Stimulated activated CD8-positive, alpha-beta memory T cell treated with anti-CD3 and anti-CD28 coated beads, Interleukin-15, amount 100 ng/mL, for 1 hour (primary cell): ENCODE data around the gene ADGRA1.
"Not testable (repeated sequence)": the region's sequence is repeated elsewhere in the genome, so short reads cannot be mapped to it uniquely, and the experiment has no call there.

Experiments used
- DNase-seq: peaks from one replicate; pipeline ENCODE4 v3.0.0-alpha.2; 2020; ENCODE audit warnings: low read depth

Gene ADGRA1, protein sequence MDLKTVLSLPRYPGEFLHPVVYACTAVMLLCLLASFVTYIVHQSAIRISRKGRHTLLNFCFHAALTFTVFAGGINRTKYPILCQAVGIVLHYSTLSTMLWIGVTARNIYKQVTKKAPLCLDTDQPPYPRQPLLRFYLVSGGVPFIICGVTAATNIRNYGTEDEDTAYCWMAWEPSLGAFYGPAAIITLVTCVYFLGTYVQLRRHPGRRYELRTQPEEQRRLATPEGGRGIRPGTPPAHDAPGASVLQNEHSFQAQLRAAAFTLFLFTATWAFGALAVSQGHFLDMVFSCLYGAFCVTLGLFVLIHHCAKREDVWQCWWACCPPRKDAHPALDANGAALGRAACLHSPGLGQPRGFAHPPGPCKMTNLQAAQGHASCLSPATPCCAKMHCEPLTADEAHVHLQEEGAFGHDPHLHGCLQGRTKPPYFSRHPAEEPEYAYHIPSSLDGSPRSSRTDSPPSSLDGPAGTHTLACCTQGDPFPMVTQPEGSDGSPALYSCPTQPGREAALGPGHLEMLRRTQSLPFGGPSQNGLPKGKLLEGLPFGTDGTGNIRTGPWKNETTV

DNA sequence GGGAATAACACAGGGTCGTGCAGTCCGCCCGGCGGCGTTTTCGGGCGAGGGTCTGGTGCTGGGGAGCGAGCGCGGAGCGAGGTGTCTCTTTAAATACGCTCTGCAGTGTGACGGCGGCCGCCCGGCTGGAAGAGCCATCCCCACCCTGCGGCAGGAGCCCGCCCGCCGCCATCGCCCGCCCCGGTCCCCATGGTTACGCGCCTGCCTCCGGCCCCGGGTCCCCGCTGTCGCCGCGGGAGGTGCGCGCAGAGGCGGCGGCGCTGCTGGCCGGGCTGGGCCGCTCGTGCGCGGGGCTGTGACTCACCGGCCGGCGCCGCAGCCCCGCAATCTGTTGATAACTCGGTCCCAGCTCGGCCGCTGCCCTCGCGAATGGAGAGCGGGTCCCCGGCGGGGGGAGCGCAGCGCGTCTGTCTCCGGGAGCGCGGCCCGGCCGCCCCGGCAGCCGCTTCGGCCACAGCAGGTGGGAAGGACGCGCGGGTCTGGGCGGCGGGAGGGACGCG lies at the start of gene ADGRA1:
Gene ADGRA1 (plus strand): TSS at position 246 of the 500 bp plus-strand sequence. CDS start 986 bp downstream, outside the sequence.
- DNase-seq: no peak

DNA sequence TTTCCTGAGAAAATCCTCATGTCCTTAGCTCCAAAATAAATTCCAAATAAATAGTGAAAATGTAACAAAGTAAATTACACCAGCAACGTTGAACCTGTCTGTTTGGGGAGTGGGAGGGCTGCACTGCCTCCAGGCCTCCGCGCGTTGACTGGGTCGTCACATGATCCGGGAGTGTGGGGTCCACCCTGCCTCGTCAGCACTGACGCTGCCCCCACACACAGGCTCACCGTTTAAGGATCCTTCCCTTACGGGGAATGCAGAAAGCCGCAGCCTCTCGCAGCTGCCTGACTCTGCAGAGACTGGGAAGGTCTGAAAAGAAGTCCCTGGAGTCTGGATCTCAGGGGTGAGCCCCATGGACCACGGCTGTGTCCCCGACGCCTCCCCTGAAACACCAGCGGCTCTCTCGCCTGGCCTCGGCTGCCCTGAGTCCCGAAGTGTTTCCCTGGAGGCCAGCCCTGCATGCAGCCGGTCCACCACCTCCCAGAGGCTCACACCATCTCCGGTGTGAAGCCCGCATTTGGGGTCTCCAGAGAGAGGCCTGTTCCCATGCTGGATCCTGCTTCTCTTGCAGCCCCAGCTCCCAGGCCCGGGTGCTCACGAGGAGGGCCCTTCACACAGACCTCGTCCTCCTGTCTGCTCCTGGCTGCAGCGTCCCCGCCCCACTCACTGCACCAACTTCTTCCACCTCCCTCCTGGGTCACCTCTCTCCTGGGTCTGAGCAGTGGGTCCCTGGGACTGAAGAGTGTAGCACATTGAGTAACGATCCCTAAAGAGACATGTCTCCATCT lies 49.5 kb upstream of the ADGRA1 start:
- DNase-seq: no peak

DNA sequence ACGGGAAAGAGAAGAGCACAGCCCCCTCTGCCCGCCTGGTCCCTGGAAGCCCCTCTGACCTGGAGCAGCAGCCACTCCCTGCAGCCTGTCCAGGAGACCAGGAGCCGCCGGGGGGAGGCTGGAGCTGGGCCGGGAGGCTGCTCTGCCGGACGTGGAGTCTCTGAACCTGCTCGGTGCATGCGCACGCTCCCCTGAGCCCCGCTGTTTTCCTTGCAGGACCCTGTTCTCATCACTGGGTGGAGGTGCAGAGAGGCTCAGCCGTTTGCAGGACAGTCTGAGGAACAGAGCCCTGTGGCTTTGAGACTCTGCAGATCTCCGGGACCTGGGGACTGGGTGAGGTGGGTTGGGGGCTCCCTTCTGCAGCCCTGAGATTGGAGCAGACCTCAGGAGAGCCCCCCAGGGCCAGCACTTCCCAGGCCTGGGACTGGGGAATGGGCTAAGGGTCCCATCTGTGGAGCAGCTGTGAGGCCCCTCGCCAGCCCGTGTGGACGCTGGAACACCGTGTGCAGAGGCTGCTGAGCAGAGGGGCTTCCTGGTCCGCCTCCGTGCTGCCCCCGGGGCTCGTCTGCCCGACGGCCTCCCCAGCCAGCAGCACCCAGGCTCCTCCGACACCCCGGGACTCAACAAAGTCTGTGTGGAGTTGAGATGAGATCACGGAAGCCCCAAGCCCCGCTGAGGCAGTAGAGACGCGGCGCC lies 48.5 kb upstream of the ADGRA1 start:
- DNase-seq: no peak

DNA sequence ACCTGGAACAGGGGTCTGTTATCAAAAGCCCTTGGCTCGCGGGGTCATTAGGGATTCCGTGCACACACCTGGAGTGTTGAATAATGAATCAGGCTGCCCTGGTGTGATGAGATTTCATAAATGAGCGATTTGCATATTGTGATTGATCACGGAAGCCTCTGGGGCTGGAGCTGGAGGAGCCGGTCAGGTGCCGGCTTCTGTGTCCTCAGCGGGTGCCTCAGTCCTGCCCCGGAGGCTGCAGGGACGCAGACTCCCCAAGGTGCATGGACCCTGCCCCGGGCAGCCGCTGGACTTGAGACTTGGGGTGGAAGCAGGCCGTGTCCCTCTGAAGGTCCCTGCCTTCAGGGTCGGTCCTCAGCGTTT lies 47.9 kb upstream of the ADGRA1 start:
- DNase-seq: no peak

DNA sequence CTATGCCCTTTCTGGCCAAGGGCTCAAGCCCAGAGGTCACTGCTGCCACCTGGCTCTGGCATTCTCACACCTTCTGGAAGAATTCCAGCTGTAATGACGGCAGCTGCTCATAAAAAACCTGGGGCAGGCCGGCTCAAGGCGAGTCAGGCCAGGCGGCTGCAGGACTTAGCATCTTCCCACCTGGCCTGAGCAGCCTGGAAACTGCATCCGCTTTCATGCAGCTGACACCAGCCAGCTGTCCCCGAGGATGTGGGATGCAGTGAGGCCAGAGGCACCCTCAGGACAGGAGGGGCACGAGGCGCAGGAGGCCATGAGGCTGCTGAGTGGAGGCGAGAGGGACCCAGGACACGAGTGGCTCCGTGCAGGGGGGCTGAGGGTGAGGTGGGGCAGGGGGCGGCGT lies 47.5 kb upstream of the ADGRA1 start:
- no peak for DNase-seq

DNA sequence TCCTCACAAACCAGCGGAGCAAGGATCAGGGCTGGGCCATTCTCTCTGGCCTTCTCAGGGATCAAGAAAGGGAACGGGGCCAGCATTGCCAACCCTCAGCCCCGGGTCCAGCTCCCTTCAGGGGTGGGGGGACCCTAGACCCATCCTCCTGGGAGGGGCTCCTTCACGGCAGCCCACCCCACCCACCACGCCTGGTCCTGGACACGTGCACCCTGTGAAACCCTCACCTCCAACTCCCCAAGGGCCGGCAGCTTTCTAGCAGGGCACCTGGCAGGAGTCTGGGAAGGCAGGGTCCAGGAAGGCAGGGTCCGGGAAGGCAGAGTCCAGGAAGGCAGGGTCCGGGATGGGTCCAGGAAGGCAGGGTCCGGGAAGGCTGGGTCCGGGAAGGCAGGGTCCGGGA lies 46.6 kb upstream of the ADGRA1 start:
- no peak for DNase-seq

DNA sequence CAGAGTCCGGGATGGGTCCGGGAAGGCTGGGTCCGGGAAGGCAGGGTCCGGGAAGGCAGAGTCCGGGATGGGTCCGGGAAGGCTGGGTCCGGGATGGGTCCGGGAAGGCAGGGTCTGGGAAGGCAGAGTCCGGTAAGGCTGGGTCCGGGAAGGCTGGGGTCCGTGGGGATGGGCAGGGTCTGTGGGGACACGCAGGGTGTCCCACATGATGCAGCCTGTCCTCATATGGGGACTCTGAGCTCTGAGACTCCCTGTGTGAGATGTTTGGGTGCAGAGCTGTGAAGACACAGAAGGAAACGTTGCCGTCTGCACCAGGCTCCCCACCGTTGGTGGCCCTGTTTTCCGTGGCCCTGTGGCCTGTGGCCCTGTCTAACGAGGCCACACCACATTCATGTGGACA lies 45.7 kb upstream of the ADGRA1 start:
- DNase-seq: no peak

DNA sequence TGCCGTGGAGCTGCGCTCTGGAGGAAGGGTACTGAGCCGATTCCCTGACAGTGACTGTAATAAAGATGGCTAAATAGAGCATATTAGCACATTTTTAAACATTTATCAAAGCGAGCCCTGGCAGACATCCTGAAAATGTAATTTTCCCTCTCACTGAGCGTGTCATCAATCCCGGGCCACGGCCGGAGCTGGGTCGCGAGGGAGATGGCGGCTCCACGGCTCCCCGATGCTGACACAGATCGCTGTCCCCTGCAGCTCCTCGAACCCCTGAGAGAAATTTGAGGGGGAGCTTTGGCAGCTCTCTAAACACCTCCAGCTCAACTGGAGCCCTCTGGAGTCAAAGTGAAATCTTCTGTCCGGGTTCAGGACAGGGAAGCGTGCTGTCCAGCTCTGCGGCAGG lies 44.9 kb upstream of the ADGRA1 start:
- DNase-seq: no peak

DNA sequence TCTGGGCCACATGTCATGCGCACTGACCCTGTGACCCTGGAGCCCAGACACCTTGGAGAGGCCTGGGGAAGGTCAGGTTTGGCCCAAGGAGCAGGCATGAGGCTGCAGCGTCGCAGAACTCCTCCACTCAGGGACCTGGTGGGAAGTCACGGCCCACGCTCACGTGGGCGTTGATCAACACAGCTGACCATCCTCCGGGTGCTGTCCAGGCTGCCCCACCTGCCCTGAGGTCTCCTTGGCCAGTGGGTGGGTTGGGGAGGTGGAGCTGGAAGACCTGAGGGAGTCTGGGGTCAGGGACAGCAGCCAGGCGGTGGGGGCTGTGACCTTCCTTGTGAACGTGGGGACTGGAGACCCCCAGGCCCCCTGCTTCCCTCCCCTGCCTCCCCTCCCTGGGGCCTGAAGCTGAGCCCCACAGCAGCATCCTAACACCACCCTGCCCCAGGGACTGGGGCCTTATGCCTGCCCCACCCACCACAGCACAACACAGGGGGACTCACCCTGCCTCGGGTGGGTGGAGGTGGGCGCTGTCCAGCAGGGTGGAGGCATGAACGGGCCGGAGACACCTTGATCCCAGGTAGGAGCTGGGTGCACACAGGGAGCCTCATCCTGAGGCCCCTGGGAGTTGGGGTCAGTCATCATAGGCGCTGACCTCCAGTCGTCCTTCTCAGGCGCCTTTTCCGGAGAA lies 44.0 kb upstream of the ADGRA1 start:
- no peak for DNase-seq

DNA sequence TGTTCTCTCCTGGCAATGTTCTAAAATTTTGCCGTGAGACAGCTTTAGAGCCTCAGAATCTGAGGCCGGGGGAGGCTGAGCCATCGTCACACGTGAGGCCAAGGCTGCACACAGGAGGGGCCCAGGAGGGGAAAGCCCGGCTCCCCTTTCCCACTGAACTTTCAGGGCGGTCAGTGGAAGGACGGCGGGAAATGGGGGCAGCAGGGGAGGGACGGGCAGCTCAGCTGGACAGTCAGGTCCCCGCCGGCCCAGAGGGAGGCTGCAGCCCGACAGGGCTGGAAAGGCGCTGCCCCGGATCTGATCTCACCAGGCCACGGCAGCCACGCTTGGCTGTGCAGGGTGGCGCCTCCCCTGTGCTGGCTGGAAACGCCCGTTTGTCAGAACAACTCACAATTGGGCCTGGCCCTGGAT lies 43.3 kb upstream of the ADGRA1 start:
- no peak for DNase-seq

DNA sequence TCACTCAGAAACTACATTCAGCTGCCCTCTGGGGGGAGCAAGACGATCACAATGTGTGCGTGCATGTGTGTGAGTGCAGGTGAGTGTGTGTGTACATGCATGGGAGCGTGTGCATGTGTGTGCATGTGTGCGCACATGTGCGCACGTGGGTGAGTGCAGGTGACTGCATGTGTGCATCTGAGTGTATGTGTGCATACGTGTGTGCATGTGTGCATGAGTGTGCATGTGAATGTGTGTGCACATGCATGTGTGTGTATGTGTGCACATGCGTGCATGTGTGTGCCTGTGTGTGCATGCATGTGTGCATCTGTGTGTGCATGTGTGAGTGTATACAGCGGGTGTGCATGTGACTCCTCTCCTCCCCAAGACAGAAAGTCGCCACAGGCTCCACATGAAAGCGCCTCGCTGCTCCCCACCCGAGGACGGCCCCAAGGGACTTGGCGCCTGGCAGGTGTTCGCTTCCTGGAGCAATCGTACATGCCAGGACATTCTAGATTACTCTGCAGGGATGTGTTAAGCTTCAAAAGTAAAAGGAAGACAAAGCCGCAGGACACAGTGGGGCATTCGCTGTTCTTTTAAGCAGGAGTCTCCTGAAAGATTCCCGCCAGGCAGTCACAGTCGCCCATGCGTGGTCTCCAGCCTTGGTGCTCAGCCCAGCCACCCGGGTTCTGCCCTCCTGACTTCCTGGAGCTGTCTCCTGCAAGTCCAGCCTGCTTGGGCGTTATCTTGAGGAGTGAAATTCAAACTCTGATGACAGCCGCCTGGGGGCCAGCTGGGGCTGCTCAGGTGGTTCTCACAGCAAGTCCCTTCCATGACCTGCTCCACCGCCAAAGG lies 42.0 kb upstream of the ADGRA1 start:
- no peak for DNase-seq

DNA sequence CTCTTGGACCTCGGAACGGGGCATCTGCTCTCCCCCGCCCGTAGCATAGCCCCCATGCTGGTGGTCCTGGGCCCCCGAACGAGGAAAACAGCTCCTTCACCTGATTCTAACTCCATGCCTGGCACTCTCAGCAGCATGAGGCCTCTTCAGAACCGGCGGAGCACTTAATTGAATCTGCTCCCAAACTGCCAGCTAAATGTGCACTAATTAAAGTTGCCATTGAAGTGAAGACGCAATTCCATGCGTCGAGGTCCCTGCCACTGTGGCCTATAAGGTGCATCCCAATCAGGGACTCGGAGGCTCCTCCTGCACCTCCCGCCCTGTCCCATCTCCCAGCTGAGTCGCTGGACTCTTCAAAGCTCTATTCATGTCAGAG lies 41.3 kb upstream of the ADGRA1 start:
- no peak for DNase-seq

DNA sequence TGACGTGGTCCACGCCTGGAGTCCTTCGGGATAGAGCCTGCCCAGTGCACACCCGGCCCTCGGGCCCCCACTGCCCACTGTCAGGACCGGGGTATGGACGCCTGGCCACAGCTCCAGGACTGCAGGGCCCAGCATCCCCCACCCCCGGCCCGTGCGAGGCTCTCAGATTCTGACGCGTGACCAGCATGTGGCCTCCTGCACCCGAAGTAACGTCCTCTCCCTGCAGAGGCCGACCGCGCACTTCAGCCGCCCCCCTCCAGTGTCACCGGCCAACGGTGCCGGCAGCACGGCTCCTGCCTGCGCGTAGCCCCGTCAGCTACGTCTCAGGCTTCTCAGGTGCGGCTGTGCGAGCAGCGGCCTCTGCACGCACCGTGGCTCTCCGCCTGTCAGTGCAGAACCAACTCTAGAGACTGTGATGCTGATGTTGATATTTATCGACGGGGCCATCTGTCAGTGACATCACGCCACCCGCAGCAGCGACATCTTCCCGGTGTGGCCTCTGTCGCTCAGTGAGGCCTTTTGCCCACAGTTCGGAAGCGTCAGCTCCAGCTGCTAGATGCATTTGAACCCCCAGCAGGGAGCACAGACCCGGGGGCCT lies 40.1 kb upstream of the ADGRA1 start:
- DNase-seq: no peak

DNA sequence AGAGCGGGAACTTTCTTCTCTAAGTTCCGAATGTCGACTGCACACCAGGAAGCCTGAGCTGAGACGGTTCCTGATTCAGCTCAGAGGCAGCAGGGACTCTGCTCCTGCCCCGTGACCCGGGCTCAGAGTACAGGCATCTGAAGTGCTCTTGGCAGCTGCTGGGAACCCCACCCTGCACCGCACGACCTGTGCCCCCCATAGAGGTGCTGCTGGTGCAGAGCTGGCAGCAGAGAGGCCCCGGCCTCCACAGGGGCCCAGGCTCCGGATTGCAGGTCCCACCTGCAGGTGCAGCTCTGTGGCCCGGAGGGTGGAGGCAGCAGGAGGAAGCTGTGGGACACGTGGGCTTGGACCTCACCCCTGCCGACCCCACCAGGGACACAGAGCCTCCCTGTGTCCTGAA lies 39.5 kb upstream of the ADGRA1 start:
- no peak for DNase-seq

DNA sequence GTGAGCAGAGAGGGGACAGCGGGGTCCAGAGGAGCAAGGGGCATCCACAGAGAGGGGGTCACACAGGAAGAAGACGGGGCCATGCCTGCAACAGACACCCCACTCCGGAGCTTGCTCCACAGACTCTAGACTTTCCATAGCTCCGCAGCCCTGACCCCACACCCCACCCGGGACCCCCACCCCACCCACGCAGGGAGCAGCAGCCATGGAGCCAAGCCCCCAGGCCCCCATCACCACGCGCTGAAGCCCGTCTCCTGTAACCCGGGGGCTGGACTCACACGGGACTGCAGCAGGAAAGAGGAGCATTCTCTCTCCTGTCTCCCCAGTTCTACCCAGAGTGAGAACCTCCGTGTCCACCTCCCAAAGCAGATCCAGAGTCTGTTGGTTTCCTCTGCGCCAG lies 38.8 kb upstream of the ADGRA1 start:
- DNase-seq: no peak

DNA sequence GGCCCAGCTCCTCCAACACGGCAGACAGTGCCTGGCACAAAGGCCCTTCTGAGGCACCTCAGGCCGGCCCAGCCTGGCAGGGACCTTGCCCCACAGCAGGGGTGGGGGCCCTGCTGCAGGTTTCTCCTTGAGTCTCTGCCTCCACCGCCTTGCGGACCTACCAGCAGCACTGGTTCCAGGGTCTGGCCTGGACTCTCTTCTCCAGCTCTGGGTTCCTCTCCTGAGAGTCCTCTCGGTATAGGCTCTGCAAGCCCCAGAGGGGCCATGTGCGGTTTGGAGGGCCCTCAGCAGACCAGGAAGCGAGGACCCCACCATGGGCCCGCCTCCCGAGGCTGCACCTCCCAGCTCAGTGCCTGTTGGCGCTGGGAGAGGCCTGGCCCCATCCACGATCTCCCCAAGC lies 38.1 kb upstream of the ADGRA1 start:
- no peak for DNase-seq

DNA sequence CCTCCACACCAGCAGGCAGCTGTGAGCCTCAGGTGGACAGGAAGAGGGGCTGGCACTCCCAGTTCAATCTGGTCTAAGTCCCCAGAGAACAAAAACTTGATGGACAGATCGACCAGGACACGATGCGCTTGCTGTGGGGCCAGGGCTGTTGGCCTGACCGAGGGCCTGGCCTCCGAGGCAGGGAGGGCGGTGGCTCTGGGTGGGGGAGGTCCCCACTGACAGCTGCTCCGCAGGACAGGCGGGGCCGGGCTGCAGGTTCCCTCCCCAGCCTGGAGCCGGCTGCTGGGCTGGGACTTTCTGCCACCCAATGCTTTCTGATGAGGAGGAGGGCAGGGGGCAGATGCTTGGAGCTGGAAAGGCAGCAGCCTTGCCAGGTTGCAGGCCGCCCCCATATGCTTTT lies 37.4 kb upstream of the ADGRA1 start:
- DNase-seq: no peak

DNA sequence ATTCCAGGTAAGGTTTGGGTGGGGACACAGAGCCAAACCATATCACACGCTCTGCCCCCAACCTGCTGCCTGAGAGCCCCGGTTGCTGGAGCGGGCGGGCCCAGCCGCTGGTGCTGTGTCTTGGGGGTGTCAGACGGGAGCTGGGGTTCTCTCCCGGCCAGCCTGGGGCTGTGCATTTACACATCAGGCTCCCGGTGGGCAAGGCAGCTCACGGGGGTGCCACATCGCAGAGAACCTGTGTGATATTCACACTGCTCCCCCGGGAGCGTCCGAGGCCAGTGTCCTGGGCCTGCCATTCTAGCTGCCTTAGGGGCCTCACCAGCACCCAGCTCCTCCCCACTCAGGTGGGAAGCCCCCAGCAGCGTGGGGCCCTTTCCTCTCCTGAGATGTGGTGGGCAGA lies 35.6 kb upstream of the ADGRA1 start:
- no peak for DNase-seq

DNA sequence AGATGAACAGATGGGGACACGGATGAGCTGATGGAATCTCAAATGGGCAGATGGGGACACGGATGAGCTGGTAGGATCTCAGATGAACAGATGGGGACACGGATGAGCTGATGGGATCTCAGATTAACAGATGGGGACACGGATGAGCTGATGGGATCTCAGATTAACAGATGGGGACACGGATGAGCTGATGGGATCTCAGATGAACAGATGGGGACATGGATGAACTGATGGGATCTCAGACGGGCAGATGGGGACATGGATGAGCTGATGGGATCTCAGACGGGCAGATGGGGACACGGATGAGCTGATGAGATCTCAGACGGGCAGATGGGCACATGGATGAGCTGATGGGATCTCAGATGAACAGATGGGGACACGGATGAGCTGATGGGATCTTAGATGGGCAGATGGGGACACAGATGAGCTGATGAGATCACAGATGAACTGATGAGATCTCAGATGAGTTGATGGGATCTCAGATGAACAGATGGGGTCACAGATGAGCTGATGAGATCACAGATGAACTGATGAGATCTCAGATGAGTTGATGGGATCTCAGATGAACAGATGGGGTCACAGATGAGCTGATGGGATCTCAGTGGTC lies 34.1 kb upstream of the ADGRA1 start:
- DNase-seq: not testable (repeated sequence)

DNA sequence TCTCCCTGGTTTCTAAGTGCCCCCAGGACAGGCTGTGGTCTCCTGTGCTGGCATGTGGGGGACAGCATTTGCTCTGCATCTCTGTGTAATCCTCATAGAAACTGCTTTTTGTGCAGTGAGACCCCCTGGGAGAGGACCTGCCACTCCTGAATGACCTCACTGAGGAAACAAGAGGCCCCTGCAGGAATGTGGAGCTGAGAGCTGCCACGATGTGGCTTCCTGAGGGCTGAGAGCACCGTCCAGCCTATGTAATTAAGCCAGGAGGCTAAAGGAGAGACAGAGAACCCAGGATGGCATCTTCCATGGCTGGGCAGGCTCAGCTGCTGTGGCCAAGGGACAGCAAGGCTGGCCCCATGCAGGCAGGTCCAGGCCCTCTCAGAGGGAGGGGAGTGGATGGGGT lies 32.3 kb upstream of the ADGRA1 start:
- no peak for DNase-seq
